T47D (cell line): ENCODE results near the gene GRAP2.

Experiments
- DNase-seq, 2 experiments: peaks; one replicate each; pipeline versions ENCODE4 v3.0.0 to v3.0.0-alpha.2; 2011 to 2012; ENCODE audit warnings: low read depth in 1 of 2, low spot score in 1 of 2
- JUND ChIP-seq: IDR thresholded peaks from 2 replicates; pipeline ENCODE4 v1.6.1; 2012; ENCODE audit warnings: low read depth
- in situ Hi-C: cut with HindIII; loops from 2 replicates; pipeline ENCODE4 v1.10.0; 2016; ENCODE audit warnings: low sequenced_read_pairs, low pct_unique_long_range_greater_than_20kb

The GRAP2 gene

DNA sequence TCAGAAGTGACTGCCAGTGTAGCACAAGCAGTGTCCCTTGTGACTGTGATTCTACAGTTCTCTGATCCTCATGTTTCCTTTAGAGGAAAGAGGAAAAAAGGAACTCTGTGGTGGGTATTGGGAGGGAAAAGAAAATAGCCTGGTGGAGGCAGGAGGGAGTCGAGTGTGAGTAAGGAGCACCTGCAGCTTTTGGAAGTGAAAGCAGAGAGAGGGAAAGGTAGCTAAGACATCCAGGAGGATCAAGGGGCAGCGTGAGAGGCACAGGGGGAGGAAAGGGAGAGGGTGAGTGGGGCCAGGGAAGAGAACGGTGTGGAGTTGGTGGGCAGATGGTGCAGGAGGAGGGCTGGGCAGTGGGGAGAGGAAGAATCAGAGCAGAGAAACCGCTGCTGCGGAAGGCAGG lies 71.8 kb downstream of the GRAP2 start:
- in situ Hi-C loops, result no loop called here
- no peak for TF ChIP-seq JUND
- no peak for DNase-seq

DNA sequence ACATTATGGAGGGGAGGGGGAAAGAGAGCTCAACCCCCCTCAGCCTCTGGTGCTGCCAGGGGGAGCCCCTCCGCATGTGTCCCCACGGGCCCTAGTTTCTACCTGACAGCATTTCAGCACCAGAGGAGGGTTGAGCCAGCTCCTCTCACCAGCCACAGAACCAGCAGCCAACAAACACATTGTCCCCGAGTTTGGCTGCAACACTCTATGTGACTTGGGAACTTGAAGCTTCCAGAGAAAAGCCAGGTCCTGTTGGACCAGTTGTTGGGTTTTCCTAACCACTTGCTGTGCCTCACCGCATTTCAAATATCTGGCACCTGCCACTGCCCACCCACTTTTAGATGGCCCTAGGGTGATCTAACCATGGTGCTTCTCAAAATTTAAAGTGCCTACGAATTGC lies 72.8 kb downstream of the GRAP2 start:
- in situ Hi-C loops, result no loop called here
- no peak for TF ChIP-seq JUND
- peak in 1 of 2 experiments; percentile 58 for DNase-seq

- in situ Hi-C loops, result no loop called here
- no peak for DNase-seq
- TF ChIP-seq JUND, result no peak
Measured at GRCh38 chr22:39974065-39974464, 73.2 kb downstream of the GRAP2 start.

GRCh38 chr22:39979048-39979447 lies 78.2 kb downstream of the GRAP2 start:
- in situ Hi-C loops, result no loop called here

GRCh38 chr22:39979458-39979857 lies 78.6 kb downstream of the GRAP2 start:
- in situ Hi-C loops, result no loop called here
- no peak for TF ChIP-seq JUND
- no peak for DNase-seq

More at GRCh38 chr22:39979048-39979447, 78.2 kb downstream of the GRAP2 start:
- DNase-seq, result no peak
- TF ChIP-seq JUND, result no peak

- TF ChIP-seq JUND, result no peak
- no peak for DNase-seq
- in situ Hi-C loops, result no loop called here
Measured at GRCh38 chr22:39980596-39980995, 79.7 kb downstream of the GRAP2 start.

GRCh38 chr22:39983346-39983745 lies 82.5 kb downstream of the GRAP2 start:
- DNase-seq, result no peak
- no peak for TF ChIP-seq JUND
- in situ Hi-C loops, result no loop called here

DNA sequence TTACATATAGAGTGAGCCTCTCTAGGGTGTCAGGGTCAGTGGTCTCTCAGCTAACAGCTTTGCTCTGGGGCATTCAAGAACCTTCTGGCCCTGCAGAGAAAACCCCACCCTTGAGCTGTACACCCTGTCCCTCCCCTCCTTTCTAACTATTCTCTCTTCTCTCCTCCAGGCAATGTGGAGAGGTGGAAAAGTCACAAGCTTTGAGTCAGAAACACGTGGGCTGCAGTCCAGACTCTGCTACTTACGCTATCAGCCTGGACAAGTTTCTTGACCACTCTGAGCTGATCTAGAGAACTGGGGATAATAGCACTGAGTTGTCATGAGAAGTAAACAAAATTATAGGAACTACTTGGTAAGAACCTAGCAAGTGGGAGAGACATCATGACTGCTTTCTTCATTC lies 83.1 kb downstream of the GRAP2 start:
- no peak for DNase-seq
- in situ Hi-C loops, result no loop called here
- no peak for TF ChIP-seq JUND

DNA sequence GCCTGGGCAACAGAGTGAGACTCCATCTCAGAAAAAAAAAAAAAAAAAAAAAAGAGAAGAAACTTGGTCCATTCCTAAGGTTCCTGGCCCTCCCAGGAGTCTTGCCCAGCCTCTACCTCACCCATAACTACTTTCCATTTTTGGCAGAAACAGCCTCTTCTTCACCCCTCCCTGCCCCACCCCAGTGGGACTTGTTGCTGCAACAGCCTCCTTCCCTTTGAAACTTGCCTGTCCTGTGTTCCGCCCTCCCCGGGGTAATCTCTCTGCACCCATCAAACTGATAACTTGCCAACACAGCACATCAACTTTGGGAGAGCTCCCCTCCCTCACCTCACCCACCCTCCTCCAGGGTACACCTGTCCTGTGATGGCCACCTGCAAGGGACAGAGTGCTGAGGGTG lies 83.9 kb downstream of the GRAP2 start:
- in situ Hi-C loops, result no loop called here
- no peak for TF ChIP-seq JUND
- DNase-seq, result no peak

DNA sequence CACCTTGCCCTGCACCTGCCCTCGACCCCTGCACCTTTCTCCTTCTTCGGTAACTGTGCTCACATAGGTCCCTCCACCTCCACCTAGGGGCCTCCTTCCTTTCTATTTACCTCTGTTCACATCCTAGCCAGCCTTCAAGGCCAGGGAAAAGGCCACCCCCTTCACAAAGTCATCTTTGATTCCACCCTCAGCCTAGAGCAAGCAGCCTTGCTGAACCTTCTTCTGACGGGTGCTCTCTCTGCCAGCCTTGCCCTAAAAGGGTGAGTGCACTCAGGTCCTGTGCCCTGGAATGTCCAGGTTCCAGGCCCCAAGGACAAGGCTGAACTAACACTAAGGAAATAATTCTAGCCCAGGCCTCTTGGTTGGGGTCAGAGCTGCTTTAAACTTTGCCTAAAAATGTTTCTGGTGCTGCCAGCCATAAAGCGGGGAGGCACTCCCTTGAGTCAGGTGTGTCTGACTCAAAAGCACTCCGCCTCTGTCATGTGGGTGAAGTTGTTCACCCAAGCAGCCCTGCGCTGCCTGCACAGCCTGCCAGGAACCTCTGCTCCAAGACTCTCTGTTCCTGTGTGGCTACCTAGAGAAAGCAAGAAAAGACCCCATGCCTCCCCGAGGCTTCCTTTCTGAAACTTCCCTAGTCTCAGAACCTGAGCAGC lies 84.6 kb downstream of the GRAP2 start:
- no peak for TF ChIP-seq JUND
- in situ Hi-C loops, result no loop called here
- DNase-seq, result no peak

DNA sequence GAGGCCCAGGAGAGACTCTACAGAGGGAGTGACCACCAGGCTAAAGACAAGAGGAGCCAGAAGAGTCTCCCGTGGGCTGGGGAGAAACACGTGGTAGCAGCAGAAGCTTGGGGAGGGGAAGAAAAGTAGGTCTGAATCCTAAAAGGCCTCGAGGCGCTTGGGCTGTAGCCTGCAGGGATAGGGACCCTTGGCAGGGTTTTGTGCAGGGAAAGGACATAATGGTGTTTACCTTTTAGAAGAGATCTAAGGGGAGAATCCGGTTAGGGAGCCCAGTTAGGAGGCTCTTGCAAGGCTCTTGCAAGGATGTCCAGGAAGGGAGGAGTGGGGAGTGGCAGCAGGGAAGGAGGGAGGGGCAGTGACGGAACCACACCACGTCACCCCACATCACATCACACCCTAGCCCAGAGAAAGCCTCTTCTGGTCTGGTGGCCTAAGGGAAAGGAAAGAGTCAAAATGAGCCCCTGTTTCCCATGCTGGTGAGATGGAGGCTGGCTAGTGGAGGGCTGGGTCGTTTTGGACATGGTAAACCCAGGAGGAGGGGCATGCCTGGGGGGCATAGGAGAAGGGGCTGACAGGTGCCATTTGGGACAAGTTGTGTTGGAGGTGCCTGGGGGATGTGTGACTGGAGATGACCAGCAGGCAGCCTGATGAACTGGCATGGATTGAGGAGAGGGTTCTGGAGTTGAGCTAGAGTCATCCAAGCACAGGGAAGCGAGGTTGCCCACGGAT lies 87.7 kb downstream of the GRAP2 start:
- in situ Hi-C loops, result no loop called here
- TF ChIP-seq JUND, result no peak
- DNase-seq, result no peak

GRCh38 chr22:39989633-39990032 lies 88.7 kb downstream of the GRAP2 start:
- no peak for TF ChIP-seq JUND
- in situ Hi-C loops, result no loop called here
- no peak for DNase-seq

GRCh38 chr22:39990686-39991085 lies 89.8 kb downstream of the GRAP2 start:
- in situ Hi-C loops, result no loop called here
- no peak for DNase-seq
- no peak for TF ChIP-seq JUND
